Liver (tissue), 9 donors: ENCODE results near the gene FA2H. TPM values are rescaled to one million over a fixed set of nuclear protein-coding genes. Genes with fewer than 3 reads are reported as not detected.

Experiments
- DNase-seq: peaks from one replicate; pipeline ENCODE4 v3.0.0-alpha.2; 2017; ENCODE audit warnings: low spot score
- H3K27ac ChIP-seq, 2 donors: one replicate each; pipeline ENCODE4 v1.7.0; 2013; ENCODE audit warnings: inconsistent platforms in 2 of 2, low read length in 2 of 2, control low read depth in 1 of 2, low read depth in 1 of 2, mild to moderate bottlenecking in 1 of 2
- H3K27me3 ChIP-seq, 4 donors: one replicate each; pipeline versions ENCODE4 v1.6.1 to v1.7.0; 2013; ENCODE audit warnings: low read length in 3 of 4, inconsistent platforms in 1 of 4, mild to moderate bottlenecking in 1 of 4, moderate library complexity in 1 of 4; ENCODE audit not compliant: control insufficient read depth in 4 of 4, insufficient read depth in 4 of 4
- H3K36me3 ChIP-seq, 4 donors: one replicate each; pipeline versions ENCODE4 v1.6.1 to v1.7.0; 2013; ENCODE audit warnings: low read length in 3 of 4, mild to moderate bottlenecking in 3 of 4, low read depth in 1 of 4, moderate library complexity in 1 of 4; ENCODE audit not compliant: control insufficient read depth in 4 of 4, insufficient read depth in 3 of 4
- H3K4me1 ChIP-seq, 4 donors: one replicate each; pipeline versions ENCODE4 v1.6.1 to v1.7.0; 2013; ENCODE audit warnings: low read length in 3 of 4, mild to moderate bottlenecking in 3 of 4, moderate library complexity in 1 of 4; ENCODE audit not compliant: control insufficient read depth in 4 of 4, insufficient read depth in 4 of 4
- H3K4me3 ChIP-seq, 3 donors: one replicate each; pipeline versions ENCODE4 v1.6.1 to v1.7.0; 2013; ENCODE audit warnings: low read length in 3 of 3, control low read depth in 1 of 3, low read depth in 1 of 3, mild to moderate bottlenecking in 1 of 3
- H3K9ac ChIP-seq, 2 donors: one replicate each; pipeline ENCODE4 v1.7.0; 2013; ENCODE audit warnings: low read length in 2 of 2, mild to moderate bottlenecking in 2 of 2, moderate library complexity in 2 of 2, control low read depth in 1 of 2, low read depth in 1 of 2
- H3K9me3 ChIP-seq, 4 donors: one replicate each; pipeline versions ENCODE4 v1.6.1 to v1.7.0; 2013; ENCODE audit warnings: low read length in 3 of 4; ENCODE audit not compliant: control insufficient read depth in 4 of 4
- EGR1 ChIP-seq, 2 donors: IDR thresholded peaks; 2 replicates each; pipeline ENCODE4 v1.6.1; 2016 to 2018; ENCODE audit warnings: antibody characterized with exemption in 2 of 2, low read depth in 2 of 2
- FOXA1 ChIP-seq: IDR thresholded peaks from 2 replicates; pipeline ENCODE4 v1.6.1; 2016; ENCODE audit warnings: antibody characterized with exemption
- FOXA2 ChIP-seq: IDR thresholded peaks from 2 replicates; pipeline ENCODE4 v1.6.1; 2016; ENCODE audit warnings: antibody characterized with exemption
- HNF4A ChIP-seq, 2 donors: conservative IDR thresholded peaks; 2 replicates each; pipeline ENCODE4 v1.6.1; 2016; ENCODE audit warnings: antibody characterized with exemption in 2 of 2, mild to moderate bottlenecking in 2 of 2
- HNF4G ChIP-seq: IDR thresholded peaks from 2 replicates; pipeline ENCODE4 v1.6.1; 2016; ENCODE audit warnings: antibody characterized with exemption
- JUND ChIP-seq, 2 donors: IDR thresholded peaks; 2 replicates each; pipeline ENCODE4 v1.6.1; 2016; ENCODE audit warnings: antibody characterized with exemption in 2 of 2
- MAX ChIP-seq: IDR thresholded peaks from 2 replicates; pipeline ENCODE4 v1.6.1; 2016; ENCODE audit warnings: antibody characterized with exemption
- NR2F2 ChIP-seq: IDR thresholded peaks from 2 replicates; pipeline ENCODE4 v1.6.1; 2016; ENCODE audit warnings: antibody characterized with exemption
- RAD21 ChIP-seq, 2 donors: IDR thresholded peaks; 2 replicates each; pipeline ENCODE4 v1.6.1; 2016; ENCODE audit warnings: antibody characterized with exemption in 2 of 2, mild to moderate bottlenecking in 2 of 2
- RXRA ChIP-seq, 2 donors: IDR thresholded peaks; 2 replicates each; pipeline ENCODE4 v1.6.1; 2017 to 2018; ENCODE audit warnings: antibody characterized with exemption in 2 of 2, mild to moderate bottlenecking in 1 of 2
- SP1 ChIP-seq: IDR thresholded peaks from 2 replicates; pipeline ENCODE4 v1.6.1; 2018; ENCODE audit warnings: antibody characterized with exemption, mild to moderate bottlenecking
- ZBTB33 ChIP-seq: IDR thresholded peaks from 2 replicates; pipeline ENCODE4 v1.6.1; 2016; ENCODE audit warnings: antibody characterized with exemption
- WGBS: extraction: QIAGEN DNeasy Blood & Tissue Kit; methylation state at CpG from one replicate; pipeline ENCODE4 v1.1.7; 2013; 5-methylcytosine and 5-hydroxymethylcytosine counted together
- polyA plus RNA-seq, 2 donors: library from polyadenylated mRNA; stranded (reverse) in 1 of 2; unstranded in 1 of 2; fragments of 200-250 nt in 1 of 2; fragments of >200 nt in 1 of 2; fragmentation: Nextera tagmentation in 1 of 2; extraction: Ambion mirVana in 1 of 2; gene quantifications; one replicate each; pipeline versions ENCODE4 v1.2.1 to v1.2.3, GENCODE V29; 2013 to 2015
- total RNA-seq, 2 donors: library from RNA; depleted of rRNA; stranded (reverse); fragments of >200 nt; gene quantifications; one replicate each; pipeline ENCODE4 v1.2.3, GENCODE V29; 2014
- TF ChIP-seq, protein P1 (sequence below): IDR thresholded peaks from 2 replicates; pipeline ENCODE4 v1.6.1; 2016; ENCODE audit warnings: antibody characterized with exemption
- TF ChIP-seq, protein P2 (sequence below): IDR thresholded peaks from 2 replicates; pipeline ENCODE4 v1.6.1; 2016; ENCODE audit warnings: antibody characterized with exemption, mild to moderate bottlenecking
- TF ChIP-seq, protein P3 (sequence below): fragments of 150-350 bp; IDR thresholded peaks from 2 replicates; pipeline ENCODE4 v1.5.1; 2017; ENCODE audit warnings: improper control_type of control experiment, low read depth, low read length; ENCODE audit not compliant: missing input control
- donor health status: healthy.
- donor health status: healthy.
- donor health status: healthy.
- donor health status: healthy.
- donor health status: healthy.

FA2H gene
- total and polyA plus RNA-seq, 4 donors: 0.02 to 0.17 (median 0.14) TPM; not detected in 1

- DNase-seq: no peak
- no peaks in the 10 kb centered on the region for H3K9me3 ChIP-seq
- no peak overlapping the region for H3K4me3 ChIP-seq
- H3K27me3 ChIP-seq: peaks cover 0 to 4% (median 0%) of the 10 kb centered on the region in 4 donors
- H3K4me1 ChIP-seq: peaks cover 4 to 10% (median 7%) of the 10 kb centered on the region in 4 donors
- no peaks in the 10 kb centered on the region for H3K36me3 ChIP-seq
- no peak overlapping the region for H3K27ac ChIP-seq
- TF ChIP-seq FOXA2: no peak
- TF ChIP-seq JUND (IDR thresholded peaks at IDR 0.05): no peak
- TF ChIP-seq, protein P1, sequence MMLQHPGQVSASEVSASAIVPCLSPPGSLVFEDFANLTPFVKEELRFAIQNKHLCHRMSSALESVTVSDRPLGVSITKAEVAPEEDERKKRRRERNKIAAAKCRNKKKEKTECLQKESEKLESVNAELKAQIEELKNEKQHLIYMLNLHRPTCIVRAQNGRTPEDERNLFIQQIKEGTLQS: no peak
- TF ChIP-seq NR2F2: no peak
- no peak overlapping the region for H3K9ac ChIP-seq
- WGBS: 68% methylated on average over 10 of the region's 10 CpGs
Observed at GRCh38 chr16:74769586-74770190, 4.9 kb downstream of the FA2H start.

DNA sequence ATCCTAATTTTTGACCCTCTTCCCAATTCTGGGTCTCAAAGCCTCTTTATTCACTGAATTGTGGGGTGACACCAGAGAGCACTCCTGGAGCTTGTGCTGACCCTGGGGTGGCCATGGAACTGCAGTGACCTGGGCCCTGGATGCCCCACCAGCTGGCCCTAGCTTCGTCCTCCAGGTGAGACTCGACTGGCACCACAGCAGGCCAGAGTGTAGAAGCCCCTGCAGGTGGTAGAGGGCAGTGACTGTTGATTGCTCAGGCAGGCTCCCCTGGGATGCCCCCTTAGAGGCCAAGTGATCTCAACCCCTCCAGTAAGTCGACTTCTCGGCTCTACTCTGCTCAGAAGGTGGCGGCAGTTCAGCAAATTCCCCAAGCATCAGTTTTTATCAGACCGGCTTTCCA, 6.4 kb downstream of the FA2H start:
- 72% methylated on average over 6 of the region's 6 CpGs for WGBS
- TF ChIP-seq SP1 (no peak), JUND (IDR thresholded peaks at IDR 0.05) (no peak), FOXA2 (no peak), HNF4G (no peak)
- Histone ChIP-seq H3K9ac (no peak overlapping the region), H3K36me3 (no peaks in the 10 kb centered on the region), H3K27ac (no peak overlapping the region), H3K9me3 (no peaks in the 10 kb centered on the region), H3K4me3 (no peak overlapping the region), H3K27me3 (no peaks in the 10 kb centered on the region), H3K4me1 (no peaks in the 10 kb centered on the region)
- no peak for DNase-seq

GRCh38 chr16:74767749-74768148, 6.9 kb downstream of the FA2H start:
- no peaks in the 10 kb centered on the region for H3K4me1 ChIP-seq
- no peak for DNase-seq
- H3K27ac ChIP-seq: no peak overlapping the region
- no peaks in the 10 kb centered on the region for H3K9me3 ChIP-seq
- no peak overlapping the region for H3K4me3 ChIP-seq
- no peaks in the 10 kb centered on the region for H3K27me3 ChIP-seq
- no peaks in the 10 kb centered on the region for H3K36me3 ChIP-seq
- H3K9ac ChIP-seq: no peak overlapping the region
- WGBS: 88% methylated on average over 7 of the region's 7 CpGs
- TF ChIP-seq RAD21 (IDR thresholded peaks at IDR 0.05) (no peak), MAX (no peak), JUND (IDR thresholded peaks at IDR 0.05) (no peak), ZBTB33 (no peak), HNF4G (no peak), FOXA2 (no peak), SP1 (no peak), HNF4A (conservative IDR thresholded peaks at IDR 0.05) (no peak), RXRA (IDR thresholded peaks at IDR 0.05) (no peak), FOXA1 (no peak), EGR1 (IDR thresholded peaks at IDR 0.05; ENCODE audit: low read depth in 2 of 2) (no peak)
- TF ChIP-seq, protein P2, sequence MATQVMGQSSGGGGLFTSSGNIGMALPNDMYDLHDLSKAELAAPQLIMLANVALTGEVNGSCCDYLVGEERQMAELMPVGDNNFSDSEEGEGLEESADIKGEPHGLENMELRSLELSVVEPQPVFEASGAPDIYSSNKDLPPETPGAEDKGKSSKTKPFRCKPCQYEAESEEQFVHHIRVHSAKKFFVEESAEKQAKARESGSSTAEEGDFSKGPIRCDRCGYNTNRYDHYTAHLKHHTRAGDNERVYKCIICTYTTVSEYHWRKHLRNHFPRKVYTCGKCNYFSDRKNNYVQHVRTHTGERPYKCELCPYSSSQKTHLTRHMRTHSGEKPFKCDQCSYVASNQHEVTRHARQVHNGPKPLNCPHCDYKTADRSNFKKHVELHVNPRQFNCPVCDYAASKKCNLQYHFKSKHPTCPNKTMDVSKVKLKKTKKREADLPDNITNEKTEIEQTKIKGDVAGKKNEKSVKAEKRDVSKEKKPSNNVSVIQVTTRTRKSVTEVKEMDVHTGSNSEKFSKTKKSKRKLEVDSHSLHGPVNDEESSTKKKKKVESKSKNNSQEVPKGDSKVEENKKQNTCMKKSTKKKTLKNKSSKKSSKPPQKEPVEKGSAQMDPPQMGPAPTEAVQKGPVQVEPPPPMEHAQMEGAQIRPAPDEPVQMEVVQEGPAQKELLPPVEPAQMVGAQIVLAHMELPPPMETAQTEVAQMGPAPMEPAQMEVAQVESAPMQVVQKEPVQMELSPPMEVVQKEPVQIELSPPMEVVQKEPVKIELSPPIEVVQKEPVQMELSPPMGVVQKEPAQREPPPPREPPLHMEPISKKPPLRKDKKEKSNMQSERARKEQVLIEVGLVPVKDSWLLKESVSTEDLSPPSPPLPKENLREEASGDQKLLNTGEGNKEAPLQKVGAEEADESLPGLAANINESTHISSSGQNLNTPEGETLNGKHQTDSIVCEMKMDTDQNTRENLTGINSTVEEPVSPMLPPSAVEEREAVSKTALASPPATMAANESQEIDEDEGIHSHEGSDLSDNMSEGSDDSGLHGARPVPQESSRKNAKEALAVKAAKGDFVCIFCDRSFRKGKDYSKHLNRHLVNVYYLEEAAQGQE: no peak
- TF ChIP-seq, protein P3, sequence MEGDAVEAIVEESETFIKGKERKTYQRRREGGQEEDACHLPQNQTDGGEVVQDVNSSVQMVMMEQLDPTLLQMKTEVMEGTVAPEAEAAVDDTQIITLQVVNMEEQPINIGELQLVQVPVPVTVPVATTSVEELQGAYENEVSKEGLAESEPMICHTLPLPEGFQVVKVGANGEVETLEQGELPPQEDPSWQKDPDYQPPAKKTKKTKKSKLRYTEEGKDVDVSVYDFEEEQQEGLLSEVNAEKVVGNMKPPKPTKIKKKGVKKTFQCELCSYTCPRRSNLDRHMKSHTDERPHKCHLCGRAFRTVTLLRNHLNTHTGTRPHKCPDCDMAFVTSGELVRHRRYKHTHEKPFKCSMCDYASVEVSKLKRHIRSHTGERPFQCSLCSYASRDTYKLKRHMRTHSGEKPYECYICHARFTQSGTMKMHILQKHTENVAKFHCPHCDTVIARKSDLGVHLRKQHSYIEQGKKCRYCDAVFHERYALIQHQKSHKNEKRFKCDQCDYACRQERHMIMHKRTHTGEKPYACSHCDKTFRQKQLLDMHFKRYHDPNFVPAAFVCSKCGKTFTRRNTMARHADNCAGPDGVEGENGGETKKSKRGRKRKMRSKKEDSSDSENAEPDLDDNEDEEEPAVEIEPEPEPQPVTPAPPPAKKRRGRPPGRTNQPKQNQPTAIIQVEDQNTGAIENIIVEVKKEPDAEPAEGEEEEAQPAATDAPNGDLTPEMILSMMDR: no peak
- TF ChIP-seq, protein P1: no peak
